HG03135 (cell line): ENCODE data around the gene SLC1A5.
"Not testable (repeated sequence)": the region's sequence is repeated elsewhere in the genome, so short reads cannot be mapped to it uniquely, and the experiment has no call there.

Source experiments
- ATAC-seq: cut with Tn5 transposase; IDR thresholded peaks from one replicate; pipeline ENCODE4 v1.9.1; 2021; ENCODE audit warnings: mild to moderate bottlenecking, moderate library complexity; ENCODE audit not compliant: unreplicated experiment

SLC1A5 gene

GRCh38 chr19:46772170-46773017 is 16.0 kb downstream of the SLC1A5 start:
- ATAC-seq: no peak

- not testable (repeated sequence) for ATAC-seq
These were observed 19.6 kb downstream of the SLC1A5 start for GRCh38 chr19:46768746-46769145.

GRCh38 chr19:46766569-46767317 is 21.7 kb downstream of the SLC1A5 start:
- ATAC-seq: no peak

- ATAC-seq: no peak
These were observed 23.5 kb downstream of the SLC1A5 start for GRCh38 chr19:46764817-46765291.

- no peak for ATAC-seq
These were observed 26.0 kb downstream of the SLC1A5 start for GRCh38 chr19:46762245-46762890.

GRCh38 chr19:46761418-46761831 is 27.0 kb downstream of the SLC1A5 start:
- ATAC-seq: no peak

GRCh38 chr19:46760897-46761296 is 27.5 kb downstream of the SLC1A5 start:
- ATAC-seq: not testable (repeated sequence)

GRCh38 chr19:46760363-46760762 is 28.0 kb downstream of the SLC1A5 start:
- no peak for ATAC-seq

- no peak for ATAC-seq
These were observed 28.5 kb downstream of the SLC1A5 start for GRCh38 chr19:46759817-46760333.

- ATAC-seq: no peak
These were observed 29.2 kb downstream of the SLC1A5 start for GRCh38 chr19:46759206-46759605.

- no peak for ATAC-seq
These were observed 31.9 kb downstream of the SLC1A5 start for GRCh38 chr19:46756544-46756888.

GRCh38 chr19:46755853-46756543 is 32.4 kb downstream of the SLC1A5 start:
- ATAC-seq: no peak

- ATAC-seq: no peak
These were observed 33.1 kb downstream of the SLC1A5 start for GRCh38 chr19:46755077-46755852.

- ATAC-seq: no peak
These were observed 34.8 kb downstream of the SLC1A5 start for GRCh38 chr19:46753420-46754155.

- no peak for ATAC-seq
These were observed 39.9 kb downstream of the SLC1A5 start for GRCh38 chr19:46748325-46749109.

GRCh38 chr19:46746281-46747057 is 41.9 kb downstream of the SLC1A5 start, which contains the start of gene STRN4:
TSS of gene STRN4 (minus strand) at chr19:46746450. CDS start at chr19:46746430, 20 bp downstream.
- ATAC-seq: no peak

- no peak for ATAC-seq
These were observed 42.7 kb downstream of the SLC1A5 start, which contains the start of gene FKRP for GRCh38 chr19:46745521-46746280. TSS of gene FKRP (plus strand) at chr19:46746057. CDS start at chr19:46755451, 9,394 bp downstream.
